ENCODE data around the gene MSX1. TPM values are rescaled to one million over a fixed set of nuclear protein-coding genes. Genes with fewer than 3 reads are reported as not detected.

MSX1 gene
- total and polyA plus RNA-seq, 4 donors, result 0.13 to 0.33 (median 0.15) TPM; not detected in 1

DNA sequence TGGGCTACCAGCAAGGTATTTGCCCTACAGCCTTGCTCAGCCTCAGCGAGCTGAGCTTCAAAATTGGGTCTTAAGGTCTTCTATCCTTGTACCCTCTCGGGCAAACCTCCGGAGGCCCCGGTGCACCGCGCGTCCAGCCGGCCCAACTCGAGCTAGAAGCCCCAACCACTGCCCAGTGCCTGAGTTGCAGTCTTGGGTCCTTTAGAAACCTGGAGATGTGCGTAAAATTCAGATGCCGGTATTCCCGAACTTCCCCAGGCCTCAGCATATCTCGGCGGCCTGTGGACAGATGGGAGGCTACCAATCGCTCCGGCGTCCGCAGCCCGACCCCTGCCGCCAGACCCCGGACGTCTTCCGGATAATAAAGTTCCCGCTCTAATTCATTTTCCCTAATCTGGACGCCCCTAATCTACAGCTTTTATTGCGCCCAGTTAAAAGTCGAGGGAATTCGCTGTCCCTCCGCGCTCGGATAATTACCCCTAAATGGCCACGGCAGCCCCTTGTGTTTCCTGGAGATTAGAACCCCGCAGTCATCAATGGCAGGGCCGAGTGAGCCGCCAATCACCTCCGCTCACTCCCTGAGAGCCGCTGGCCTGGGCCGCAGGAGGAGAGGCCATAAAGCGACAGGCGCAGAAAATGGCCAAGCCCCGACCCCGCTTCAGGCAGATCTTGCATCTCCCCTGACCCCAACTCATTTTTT is 1.5 kb upstream of the MSX1 start:
- peaks cover 0 to 6% (median 0%) of the 10 kb centered on the region in 4 donors for H3K9me3 ChIP-seq (ENCODE audit: control insufficient read depth in 4 of 4, low read length in 3 of 4)
- H3K9ac ChIP-seq (ENCODE audit: low read depth in 1 of 2, low read length in 2 of 2), result no peak overlapping the region
- 13% methylated on average over 42 of the region's 42 CpGs for WGBS
- H3K36me3 ChIP-seq (ENCODE audit: control insufficient read depth in 4 of 4, insufficient read depth in 3 of 4, low read depth in 1 of 4, low read length in 3 of 4), result no peaks in the 10 kb centered on the region
- no peak for DNase-seq (ENCODE audit: low spot score)
- H3K27ac ChIP-seq (ENCODE audit: low read depth in 1 of 2, low read length in 2 of 2), result no peak overlapping the region
- peaks cover 0 to 35% (median 18%) of the 10 kb centered on the region in 4 donors for H3K27me3 ChIP-seq (ENCODE audit: control insufficient read depth in 4 of 4, insufficient read depth in 4 of 4, low read length in 3 of 4)
- TF ChIP-seq, protein P1, sequence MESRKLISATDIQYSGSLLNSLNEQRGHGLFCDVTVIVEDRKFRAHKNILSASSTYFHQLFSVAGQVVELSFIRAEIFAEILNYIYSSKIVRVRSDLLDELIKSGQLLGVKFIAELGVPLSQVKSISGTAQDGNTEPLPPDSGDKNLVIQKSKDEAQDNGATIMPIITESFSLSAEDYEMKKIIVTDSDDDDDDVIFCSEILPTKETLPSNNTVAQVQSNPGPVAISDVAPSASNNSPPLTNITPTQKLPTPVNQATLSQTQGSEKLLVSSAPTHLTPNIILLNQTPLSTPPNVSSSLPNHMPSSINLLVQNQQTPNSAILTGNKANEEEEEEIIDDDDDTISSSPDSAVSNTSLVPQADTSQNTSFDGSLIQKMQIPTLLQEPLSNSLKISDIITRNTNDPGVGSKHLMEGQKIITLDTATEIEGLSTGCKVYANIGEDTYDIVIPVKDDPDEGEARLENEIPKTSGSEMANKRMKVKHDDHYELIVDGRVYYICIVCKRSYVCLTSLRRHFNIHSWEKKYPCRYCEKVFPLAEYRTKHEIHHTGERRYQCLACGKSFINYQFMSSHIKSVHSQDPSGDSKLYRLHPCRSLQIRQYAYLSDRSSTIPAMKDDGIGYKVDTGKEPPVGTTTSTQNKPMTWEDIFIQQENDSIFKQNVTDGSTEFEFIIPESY (IDR thresholded peaks at IDR 0.05), result no peak
- TF ChIP-seq GABPA (IDR thresholded peaks at IDR 0.05 in 1 of 2, conservative IDR thresholded peaks at IDR 0.05 in 1 of 2) (no peak), EGR1 (IDR thresholded peaks at IDR 0.05; ENCODE audit: low read depth in 2 of 2) (no peak), HNF4A (conservative IDR thresholded peaks at IDR 0.05) (no peak), YY1 (IDR thresholded peaks at IDR 0.05) (no peak), TAF1 (conservative IDR thresholded peaks at IDR 0.05) (no peak), RAD21 (IDR thresholded peaks at IDR 0.05) (no peak), HNF4G (IDR thresholded peaks at IDR 0.05) (no peak), NR2F2 (IDR thresholded peaks at IDR 0.05) (no peak), FOXA2 (IDR thresholded peaks at IDR 0.05) (no peak), JUND (IDR thresholded peaks at IDR 0.05) (no peak), SP1 (IDR thresholded peaks at IDR 0.05) (no peak), RXRA (IDR thresholded peaks at IDR 0.05) (no peak)
- TF ChIP-seq, protein P2, sequence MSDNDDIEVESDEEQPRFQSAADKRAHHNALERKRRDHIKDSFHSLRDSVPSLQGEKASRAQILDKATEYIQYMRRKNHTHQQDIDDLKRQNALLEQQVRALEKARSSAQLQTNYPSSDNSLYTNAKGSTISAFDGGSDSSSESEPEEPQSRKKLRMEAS (IDR thresholded peaks at IDR 0.05), result no peak
- TF ChIP-seq, protein P3, sequence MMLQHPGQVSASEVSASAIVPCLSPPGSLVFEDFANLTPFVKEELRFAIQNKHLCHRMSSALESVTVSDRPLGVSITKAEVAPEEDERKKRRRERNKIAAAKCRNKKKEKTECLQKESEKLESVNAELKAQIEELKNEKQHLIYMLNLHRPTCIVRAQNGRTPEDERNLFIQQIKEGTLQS (IDR thresholded peaks at IDR 0.05), result no peak
- TF ChIP-seq, protein P4, sequence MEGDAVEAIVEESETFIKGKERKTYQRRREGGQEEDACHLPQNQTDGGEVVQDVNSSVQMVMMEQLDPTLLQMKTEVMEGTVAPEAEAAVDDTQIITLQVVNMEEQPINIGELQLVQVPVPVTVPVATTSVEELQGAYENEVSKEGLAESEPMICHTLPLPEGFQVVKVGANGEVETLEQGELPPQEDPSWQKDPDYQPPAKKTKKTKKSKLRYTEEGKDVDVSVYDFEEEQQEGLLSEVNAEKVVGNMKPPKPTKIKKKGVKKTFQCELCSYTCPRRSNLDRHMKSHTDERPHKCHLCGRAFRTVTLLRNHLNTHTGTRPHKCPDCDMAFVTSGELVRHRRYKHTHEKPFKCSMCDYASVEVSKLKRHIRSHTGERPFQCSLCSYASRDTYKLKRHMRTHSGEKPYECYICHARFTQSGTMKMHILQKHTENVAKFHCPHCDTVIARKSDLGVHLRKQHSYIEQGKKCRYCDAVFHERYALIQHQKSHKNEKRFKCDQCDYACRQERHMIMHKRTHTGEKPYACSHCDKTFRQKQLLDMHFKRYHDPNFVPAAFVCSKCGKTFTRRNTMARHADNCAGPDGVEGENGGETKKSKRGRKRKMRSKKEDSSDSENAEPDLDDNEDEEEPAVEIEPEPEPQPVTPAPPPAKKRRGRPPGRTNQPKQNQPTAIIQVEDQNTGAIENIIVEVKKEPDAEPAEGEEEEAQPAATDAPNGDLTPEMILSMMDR (IDR thresholded peaks at IDR 0.05; ENCODE audit: low read depth, low read length, missing input control), result no peak
- TF ChIP-seq, protein P5, sequence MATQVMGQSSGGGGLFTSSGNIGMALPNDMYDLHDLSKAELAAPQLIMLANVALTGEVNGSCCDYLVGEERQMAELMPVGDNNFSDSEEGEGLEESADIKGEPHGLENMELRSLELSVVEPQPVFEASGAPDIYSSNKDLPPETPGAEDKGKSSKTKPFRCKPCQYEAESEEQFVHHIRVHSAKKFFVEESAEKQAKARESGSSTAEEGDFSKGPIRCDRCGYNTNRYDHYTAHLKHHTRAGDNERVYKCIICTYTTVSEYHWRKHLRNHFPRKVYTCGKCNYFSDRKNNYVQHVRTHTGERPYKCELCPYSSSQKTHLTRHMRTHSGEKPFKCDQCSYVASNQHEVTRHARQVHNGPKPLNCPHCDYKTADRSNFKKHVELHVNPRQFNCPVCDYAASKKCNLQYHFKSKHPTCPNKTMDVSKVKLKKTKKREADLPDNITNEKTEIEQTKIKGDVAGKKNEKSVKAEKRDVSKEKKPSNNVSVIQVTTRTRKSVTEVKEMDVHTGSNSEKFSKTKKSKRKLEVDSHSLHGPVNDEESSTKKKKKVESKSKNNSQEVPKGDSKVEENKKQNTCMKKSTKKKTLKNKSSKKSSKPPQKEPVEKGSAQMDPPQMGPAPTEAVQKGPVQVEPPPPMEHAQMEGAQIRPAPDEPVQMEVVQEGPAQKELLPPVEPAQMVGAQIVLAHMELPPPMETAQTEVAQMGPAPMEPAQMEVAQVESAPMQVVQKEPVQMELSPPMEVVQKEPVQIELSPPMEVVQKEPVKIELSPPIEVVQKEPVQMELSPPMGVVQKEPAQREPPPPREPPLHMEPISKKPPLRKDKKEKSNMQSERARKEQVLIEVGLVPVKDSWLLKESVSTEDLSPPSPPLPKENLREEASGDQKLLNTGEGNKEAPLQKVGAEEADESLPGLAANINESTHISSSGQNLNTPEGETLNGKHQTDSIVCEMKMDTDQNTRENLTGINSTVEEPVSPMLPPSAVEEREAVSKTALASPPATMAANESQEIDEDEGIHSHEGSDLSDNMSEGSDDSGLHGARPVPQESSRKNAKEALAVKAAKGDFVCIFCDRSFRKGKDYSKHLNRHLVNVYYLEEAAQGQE (IDR thresholded peaks at IDR 0.05), result no peak
- peaks cover 10 to 49% (median 33%) of the 10 kb centered on the region in 4 donors for H3K4me1 ChIP-seq (ENCODE audit: control insufficient read depth in 4 of 4, insufficient read depth in 4 of 4, low read length in 3 of 4)
- H3K4me3 ChIP-seq (ENCODE audit: low read depth in 1 of 3, low read length in 3 of 3), result no peak overlapping the region

All from liver (tissue), 9 donors.